Vagina (tissue), 2 donors: ENCODE data around the gene FABP6. TPM values are rescaled to one million over a fixed set of nuclear protein-coding genes. Genes with fewer than 3 reads are reported as not detected.

Source experiments
- DNase-seq, 2 donors: peaks; one replicate each; pipeline ENCODE4 v3.0.0-alpha.2; 2017; ENCODE audit errors: extremely low spot score in 2 of 2
- H3K27ac ChIP-seq: fragments of 200-600 bp; sonication (generic); one replicate; pipeline ENCODE4 v1.5.1; 2019
- H3K27me3 ChIP-seq: fragments of 200-600 bp; sonication (generic); one replicate; pipeline ENCODE4 v1.5.1; 2019
- H3K36me3 ChIP-seq, 2 donors: fragments of 200-600 bp; sonication (generic); one replicate each; pipeline ENCODE4 v1.5.1; 2017 to 2019
- H3K4me1 ChIP-seq: fragments of 200-600 bp; sonication (generic); one replicate; pipeline ENCODE4 v1.5.1; 2019
- H3K4me3 ChIP-seq, 2 donors: fragments of 200-600 bp; sonication (generic); 1 replicate in 1 of 2; 2 replicates in 1 of 2; pipeline ENCODE4 v1.5.1; 2016 to 2019
- H3K9me3 ChIP-seq: fragments of 200-600 bp; sonication (generic); one replicate; pipeline ENCODE4 v1.5.1; 2019
- CTCF ChIP-seq, 3 experiments: fragments of 450-650 bp in 2 of 3; fragments of 200-600 bp in 1 of 3; sonication (generic) in 1 of 3; IDR thresholded peaks; one replicate each; pipeline ENCODE4 v1.5.1; 2017 to 2019; ENCODE audit warnings: antibody characterized with exemption in 3 of 3, mild to moderate bottlenecking in 2 of 3, moderate library complexity in 2 of 3
- POLR2A ChIP-seq, 2 donors: fragments of 450-650 bp; IDR thresholded peaks; one replicate each; pipeline ENCODE4 v1.6.1; 2017; ENCODE audit warnings: antibody characterized with exemption in 2 of 2, mild to moderate bottlenecking in 2 of 2, moderate library complexity in 2 of 2
- POLR2AphosphoS5 ChIP-seq, 2 donors: sonication (generic); formaldehyde crosslinking; IDR thresholded peaks; one replicate each; pipeline ENCODE4 v1.9.0; 2017; ENCODE audit warnings: antibody characterized with exemption in 2 of 2, mild to moderate bottlenecking in 2 of 2, low read depth in 1 of 2; ENCODE audit not compliant: insufficient read depth in 1 of 2
- intact Hi-C: fragments of 100-400 bp; cut with DNase I; formaldehyde crosslinking; loops from one replicate; pipeline ENCODE4 v1.15.1; 2023
- total RNA-seq: library from RNA; depleted of rRNA; stranded (reverse); fragments of >200 nt; gene quantifications from one replicate; pipeline ENCODE4 v1.2.3, GENCODE V29; 2016

FABP6 gene
- 2.9 TPM for total RNA-seq

GRCh38 chr5:160229190-160229742 lies at the start of gene FABP6:
FABP6 (plus strand) TSS chr5:160229506; CDS start chr5:160229558, 52 bp downstream.
- Histone ChIP-seq H3K27me3 (no peaks in the 10 kb centered on the region), H3K27ac (no peak within 1 kb of the TSS), H3K4me1 (no peaks in the 10 kb centered on the region), H3K4me3 (no peak within 1 kb of the TSS), H3K36me3 (no peaks in the 10 kb centered on the region), H3K9me3 (no peaks in the 10 kb centered on the region)
- TF ChIP-seq CTCF (IDR thresholded peaks at IDR 0.05) (no peak), POLR2A (IDR thresholded peaks at IDR 0.05) (no peak), POLR2AphosphoS5 (IDR thresholded peaks at IDR 0.05; ENCODE audit: insufficient read depth in 1 of 2, low read depth in 1 of 2) (no peak)
- DNase-seq: no peak
- intact Hi-C loops: no loop called here

- DNase-seq: no peak
- Histone ChIP-seq H3K4me3 (no peak overlapping the region), H3K4me1 (peaks cover under 1% of the 10 kb centered on the region), H3K27ac (no peak overlapping the region), H3K9me3 (no peaks in the 10 kb centered on the region), H3K27me3 (no peaks in the 10 kb centered on the region), H3K36me3 (no peaks in the 10 kb centered on the region)
- TF ChIP-seq POLR2A (IDR thresholded peaks at IDR 0.05) (no peak), CTCF (IDR thresholded peaks at IDR 0.05) (no peak), POLR2AphosphoS5 (IDR thresholded peaks at IDR 0.05; ENCODE audit: insufficient read depth in 1 of 2, low read depth in 1 of 2) (no peak)
- intact Hi-C loops: no loop called here
These were observed 48.4 kb upstream of the FABP6 start for GRCh38 chr5:160180931-160181330.

GRCh38 chr5:160181965-160182622 lies 47.2 kb upstream of the FABP6 start:
- Histone ChIP-seq H3K27ac (no peak overlapping the region), H3K27me3 (no peaks in the 10 kb centered on the region), H3K4me3 (no peak overlapping the region), H3K4me1 (no peaks in the 10 kb centered on the region), H3K9me3 (no peaks in the 10 kb centered on the region), H3K36me3 (no peaks in the 10 kb centered on the region)
- intact Hi-C loops: no loop called here
- TF ChIP-seq CTCF (IDR thresholded peaks at IDR 0.05) (no peak), POLR2A (IDR thresholded peaks at IDR 0.05) (no peak), POLR2AphosphoS5 (IDR thresholded peaks at IDR 0.05; ENCODE audit: insufficient read depth in 1 of 2, low read depth in 1 of 2) (no peak)
- DNase-seq: no peak

- Histone ChIP-seq H3K27ac (no peak overlapping the region), H3K4me3 (no peak overlapping the region), H3K4me1 (peaks cover 5% of the 10 kb centered on the region), H3K36me3 (no peaks in the 10 kb centered on the region), H3K27me3 (no peaks in the 10 kb centered on the region), H3K9me3 (no peaks in the 10 kb centered on the region)
- TF ChIP-seq POLR2A (IDR thresholded peaks at IDR 0.05) (no peak), CTCF (IDR thresholded peaks at IDR 0.05) (no peak), POLR2AphosphoS5 (IDR thresholded peaks at IDR 0.05; ENCODE audit: insufficient read depth in 1 of 2, low read depth in 1 of 2) (no peak)
- intact Hi-C loops: no loop called here
- DNase-seq: no peak
These were observed 46.2 kb upstream of the FABP6 start for GRCh38 chr5:160183075-160183474.
